VCaP (cell line): ENCODE results near the gene RASL10A.

Source experiments
- H3K27ac ChIP-seq: fragments of 450-650 bp; 2 replicates; pipeline ENCODE4 v1.5.1; 2017
- CTCF ChIP-seq: fragments of 450-650 bp; conservative IDR thresholded peaks from 2 replicates; pipeline ENCODE4 v1.5.1; 2017; ENCODE audit warnings: mild to moderate bottlenecking, moderate library complexity

The RASL10A gene

DNA sequence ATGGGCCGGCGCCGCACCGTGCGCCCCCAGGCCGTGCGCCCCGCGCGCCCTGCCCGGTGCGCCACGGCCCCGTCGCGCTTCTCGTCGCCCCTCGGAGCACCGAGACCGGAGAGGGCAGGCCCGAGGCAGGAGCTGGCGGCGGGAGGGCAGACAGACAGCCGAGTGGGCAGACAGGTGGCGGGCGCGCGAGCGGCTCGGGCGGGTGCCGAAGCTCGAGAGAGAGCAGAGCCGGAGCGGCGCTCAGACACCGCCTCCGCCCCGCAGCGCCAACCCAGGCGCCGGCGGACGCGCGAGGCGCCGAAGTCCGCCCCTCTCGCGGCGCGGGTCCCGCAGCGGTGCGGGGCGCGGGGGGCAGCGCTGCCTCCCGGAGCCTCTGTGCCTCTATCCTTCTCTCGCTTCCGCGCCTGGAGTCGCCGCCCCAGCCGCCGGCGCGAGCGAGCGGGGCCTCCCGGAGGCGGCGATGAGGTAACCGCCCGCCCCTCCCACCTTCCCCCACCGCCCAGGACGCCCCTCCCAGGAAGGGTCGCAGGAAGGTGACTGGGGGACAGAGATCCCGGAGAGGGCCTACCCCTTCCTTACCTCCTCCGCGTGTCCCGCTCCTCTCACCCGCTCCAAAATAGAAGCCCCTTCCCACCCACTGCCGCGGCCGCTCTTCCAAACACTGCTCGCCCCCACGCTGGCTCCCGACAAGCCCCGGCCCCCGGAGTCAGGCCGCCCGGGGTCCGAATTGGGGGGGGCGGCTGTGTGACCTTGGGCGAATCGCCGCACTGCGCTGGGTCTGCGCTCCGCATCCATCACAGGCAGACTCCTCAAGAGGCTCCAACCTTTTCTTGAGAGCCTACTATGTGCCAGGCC lies at the start of gene RASL10A:
RASL10A (minus strand) TSS at position 412 of the 855 bp plus-strand sequence. CDS start 451 bp downstream, outside the sequence.
- no peak within 1 kb of the TSS for H3K27ac ChIP-seq
- no peak for TF ChIP-seq CTCF

- peak; percentile 89 for TF ChIP-seq CTCF
- H3K27ac ChIP-seq, result peak overlapping the region; percentile 87
These were observed 44.0 kb upstream of the RASL10A start for GRCh38 chr22:29359469-29359868.

DNA sequence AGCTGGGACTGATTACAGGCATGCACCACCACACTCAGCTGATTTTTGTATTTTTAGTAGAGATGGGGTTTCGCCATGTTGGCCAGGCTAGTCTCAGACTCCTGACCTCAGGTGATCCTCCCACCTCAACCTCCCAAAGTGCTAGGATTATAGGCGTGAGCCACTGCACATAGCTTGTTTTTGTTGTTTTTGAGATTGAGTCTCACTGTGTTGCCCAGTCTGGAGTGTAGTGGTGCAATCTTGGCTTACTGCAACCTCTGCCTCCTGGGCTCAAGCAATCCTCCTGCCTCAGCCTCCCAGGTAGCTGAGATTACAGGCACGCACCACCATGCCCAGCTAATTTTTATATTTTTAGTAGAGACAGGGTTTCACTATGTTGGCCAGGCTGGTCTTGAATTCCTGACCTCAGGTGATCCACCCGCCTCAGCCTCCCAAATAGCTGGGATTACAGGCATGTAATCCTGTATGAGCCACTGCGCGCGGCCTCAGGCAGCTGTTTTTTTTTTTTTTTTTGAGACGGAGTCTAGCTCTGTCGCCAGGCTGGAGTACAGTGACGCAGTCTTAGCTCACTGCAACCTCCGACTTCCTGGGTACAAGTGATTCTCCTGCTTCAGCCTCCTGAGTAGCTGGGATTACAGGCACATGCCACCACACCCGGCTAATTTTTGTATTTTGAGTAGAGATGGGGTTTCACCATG lies 41.8 kb upstream of the RASL10A start:
- H3K27ac ChIP-seq, result peak overlapping the region; percentile 87; the same call in 1 of the 2 replicates

- TF ChIP-seq CTCF, result no peak
These were observed 38.4 kb upstream of the RASL10A start for GRCh38 chr22:29353860-29354259.

GRCh38 chr22:29353286-29353685 lies 37.8 kb upstream of the RASL10A start:
- no peak for TF ChIP-seq CTCF
- H3K27ac ChIP-seq, result no peak overlapping the region

More at GRCh38 chr22:29353860-29354259, 38.4 kb upstream of the RASL10A start:
- H3K27ac ChIP-seq, result no peak overlapping the region

GRCh38 chr22:29352778-29353177 lies 37.3 kb upstream of the RASL10A start:
- TF ChIP-seq CTCF, result no peak
- H3K27ac ChIP-seq, result no peak overlapping the region

DNA sequence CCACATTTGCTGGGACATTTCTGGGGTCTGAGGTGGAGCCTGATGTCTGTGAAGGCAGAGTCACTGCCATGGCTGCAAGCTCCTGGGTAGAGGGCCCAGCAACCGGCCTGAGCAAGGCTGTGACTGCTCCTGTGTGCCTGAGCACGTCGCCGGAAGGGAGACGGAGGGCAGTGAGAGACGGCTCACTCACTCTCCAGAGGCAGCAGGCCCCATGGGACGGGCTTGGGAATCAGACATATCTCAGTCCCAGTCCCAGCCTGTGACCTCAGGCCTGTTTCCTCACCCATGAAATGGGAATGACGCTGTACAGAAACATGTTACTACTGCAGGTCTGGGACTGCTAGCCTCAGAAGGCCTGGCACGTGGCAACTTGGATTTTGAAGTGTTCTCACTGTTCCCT lies 36.4 kb upstream of the RASL10A start:
- no peak overlapping the region for H3K27ac ChIP-seq
- TF ChIP-seq CTCF, result no peak
